GM12874 (cell line): Measurements from ENCODE around the gene BMP8B.

Experiments
- TF ChIP-seq, protein P1 (sequence below): IDR thresholded peaks from 2 replicates; pipeline ENCODE4 v1.5.1; 2011; ENCODE audit warnings: low read depth, mild to moderate bottlenecking, control low read depth, low read length, moderate library complexity; ENCODE audit not compliant: insufficient read depth

BMP8B gene

GRCh38 chr1:39722495-39722894 lies 66.2 kb downstream of the BMP8B start:
- TF ChIP-seq, protein P1, sequence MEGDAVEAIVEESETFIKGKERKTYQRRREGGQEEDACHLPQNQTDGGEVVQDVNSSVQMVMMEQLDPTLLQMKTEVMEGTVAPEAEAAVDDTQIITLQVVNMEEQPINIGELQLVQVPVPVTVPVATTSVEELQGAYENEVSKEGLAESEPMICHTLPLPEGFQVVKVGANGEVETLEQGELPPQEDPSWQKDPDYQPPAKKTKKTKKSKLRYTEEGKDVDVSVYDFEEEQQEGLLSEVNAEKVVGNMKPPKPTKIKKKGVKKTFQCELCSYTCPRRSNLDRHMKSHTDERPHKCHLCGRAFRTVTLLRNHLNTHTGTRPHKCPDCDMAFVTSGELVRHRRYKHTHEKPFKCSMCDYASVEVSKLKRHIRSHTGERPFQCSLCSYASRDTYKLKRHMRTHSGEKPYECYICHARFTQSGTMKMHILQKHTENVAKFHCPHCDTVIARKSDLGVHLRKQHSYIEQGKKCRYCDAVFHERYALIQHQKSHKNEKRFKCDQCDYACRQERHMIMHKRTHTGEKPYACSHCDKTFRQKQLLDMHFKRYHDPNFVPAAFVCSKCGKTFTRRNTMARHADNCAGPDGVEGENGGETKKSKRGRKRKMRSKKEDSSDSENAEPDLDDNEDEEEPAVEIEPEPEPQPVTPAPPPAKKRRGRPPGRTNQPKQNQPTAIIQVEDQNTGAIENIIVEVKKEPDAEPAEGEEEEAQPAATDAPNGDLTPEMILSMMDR, result no peak

DNA sequence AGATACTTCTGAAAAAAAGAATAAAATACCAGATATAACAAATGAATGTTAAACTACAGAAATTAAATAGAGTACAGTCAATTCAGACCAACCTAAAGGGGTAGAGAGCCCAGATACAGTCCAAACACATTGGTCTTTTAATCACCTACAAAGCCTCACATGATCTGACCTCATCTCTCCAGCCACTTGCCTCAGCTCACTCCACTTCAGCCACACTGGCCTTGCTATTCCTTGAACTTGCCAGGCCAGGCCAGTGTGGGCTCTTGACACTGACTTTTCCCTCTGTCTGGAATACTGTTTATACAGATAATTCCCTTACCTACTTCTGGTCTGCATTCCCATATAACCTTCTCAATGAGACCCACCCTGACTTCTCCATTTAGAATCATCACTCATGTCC lies 67.0 kb downstream of the BMP8B start:
- TF ChIP-seq, protein P1, result no peak

- TF ChIP-seq, protein P1, result peak; percentile 25; the same call in 1 of the 2 replicates
Observed at GRCh38 chr1:39720094-39720999, 68.3 kb downstream of the BMP8B start.

- TF ChIP-seq, protein P1, result no peak
Observed at GRCh38 chr1:39717809-39718208, 70.9 kb downstream of the BMP8B start.

DNA sequence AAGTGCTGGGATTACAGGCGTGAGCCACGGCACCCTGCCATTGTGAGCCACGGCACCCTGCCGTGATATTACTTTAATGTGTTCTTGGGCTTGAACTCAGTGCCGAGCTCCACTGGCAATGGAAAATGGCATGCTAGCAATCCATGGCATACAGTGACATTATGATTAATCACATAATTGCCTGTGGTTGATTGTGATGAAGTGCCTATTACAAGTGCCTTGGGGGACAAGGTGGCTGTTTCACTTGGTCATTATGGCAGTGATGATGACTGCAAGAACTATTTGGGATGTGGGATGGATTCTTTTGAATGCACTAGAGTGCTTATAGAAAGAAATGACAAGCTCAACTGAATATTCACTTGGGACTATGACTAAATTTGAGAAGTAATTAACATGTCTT lies 75.1 kb downstream of the BMP8B start:
- TF ChIP-seq, protein P1, result no peak

GRCh38 chr1:39711966-39712340 lies 76.7 kb downstream of the BMP8B start:
- TF ChIP-seq, protein P1, result no peak

DNA sequence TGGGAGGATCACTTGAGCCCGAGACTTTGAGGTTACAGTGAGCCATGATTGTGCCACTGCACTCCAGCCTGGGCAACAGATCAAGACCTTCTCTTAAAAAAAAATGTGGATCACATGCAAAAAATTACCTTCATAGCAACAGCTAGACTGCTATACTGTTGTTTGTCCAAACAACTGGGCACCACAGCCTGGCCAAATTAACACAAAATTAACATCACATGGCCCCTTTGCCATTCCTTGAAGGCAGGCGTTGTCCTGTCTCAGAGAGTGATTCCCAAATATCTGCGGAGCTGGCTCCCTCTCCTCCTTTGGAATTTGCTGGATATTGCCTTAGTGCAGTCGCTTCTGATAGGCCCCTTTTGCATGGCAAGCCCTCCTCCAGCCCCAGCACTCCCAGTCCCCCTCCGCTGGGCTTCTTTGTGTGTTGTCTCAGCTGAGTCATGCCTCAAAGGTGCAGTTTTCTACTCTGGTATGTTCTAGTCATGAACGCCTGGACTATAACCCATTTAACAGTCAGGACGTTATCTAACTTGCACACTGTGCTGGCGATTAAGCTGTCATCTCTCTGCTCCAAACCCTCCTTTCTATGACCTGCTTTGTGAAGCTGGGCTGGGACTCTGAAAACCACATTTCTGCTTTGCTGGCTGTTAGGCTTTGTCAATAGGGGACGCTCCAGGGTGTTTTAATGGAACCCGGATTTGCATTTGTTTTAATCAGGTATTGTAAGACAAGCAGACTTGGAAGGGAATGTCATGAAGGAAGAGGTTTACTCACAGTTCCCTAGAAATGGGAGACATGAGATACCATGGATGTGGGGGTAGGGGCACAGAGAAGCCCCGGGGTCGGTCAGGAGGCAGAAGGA lies 77.3 kb downstream of the BMP8B start:
- TF ChIP-seq, protein P1, result no peak
